Measurements from ENCODE around the gene PEX11B.

PEX11B gene, protein sequence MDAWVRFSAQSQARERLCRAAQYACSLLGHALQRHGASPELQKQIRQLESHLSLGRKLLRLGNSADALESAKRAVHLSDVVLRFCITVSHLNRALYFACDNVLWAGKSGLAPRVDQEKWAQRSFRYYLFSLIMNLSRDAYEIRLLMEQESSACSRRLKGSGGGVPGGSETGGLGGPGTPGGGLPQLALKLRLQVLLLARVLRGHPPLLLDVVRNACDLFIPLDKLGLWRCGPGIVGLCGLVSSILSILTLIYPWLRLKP

GRCh38 chr1:145918144-145918991, at the start of gene PEX11B:
Gene PEX11B (minus strand): TSS chr1:145918717. CDS start chr1:145918688, 29 bp downstream.
- peak; percentile 80 to 84 for DNase-seq (ENCODE audit: extremely low read depth in 1 of 2, low read depth in 1 of 2)

DNA sequence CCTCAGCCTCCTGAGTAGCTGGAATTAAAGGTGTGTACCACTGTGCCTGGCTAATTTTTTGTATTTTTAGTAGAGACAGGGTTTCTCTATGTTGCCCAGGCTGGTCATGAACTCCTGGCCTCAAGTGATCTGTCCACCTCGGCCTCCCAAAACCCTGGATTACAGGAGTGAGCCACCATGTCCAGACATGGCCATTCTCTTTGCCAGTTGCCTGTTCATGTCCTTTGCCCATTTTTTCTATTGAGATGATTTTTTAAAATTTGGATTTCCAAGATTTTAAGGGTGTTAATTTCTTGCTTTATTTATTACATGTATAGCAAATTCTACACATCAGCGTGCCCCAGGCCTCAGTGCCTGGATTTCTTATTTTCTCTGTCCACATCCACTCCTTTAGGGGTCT, 48.8 kb upstream of the PEX11B start:
- DNase-seq (ENCODE audit: extremely low read depth in 1 of 2, low read depth in 1 of 2), result no peak

GRCh38 chr1:145965119-145965744, 46.7 kb upstream of the PEX11B start:
- no peak for DNase-seq (ENCODE audit: extremely low read depth in 1 of 2, low read depth in 1 of 2)

DNA sequence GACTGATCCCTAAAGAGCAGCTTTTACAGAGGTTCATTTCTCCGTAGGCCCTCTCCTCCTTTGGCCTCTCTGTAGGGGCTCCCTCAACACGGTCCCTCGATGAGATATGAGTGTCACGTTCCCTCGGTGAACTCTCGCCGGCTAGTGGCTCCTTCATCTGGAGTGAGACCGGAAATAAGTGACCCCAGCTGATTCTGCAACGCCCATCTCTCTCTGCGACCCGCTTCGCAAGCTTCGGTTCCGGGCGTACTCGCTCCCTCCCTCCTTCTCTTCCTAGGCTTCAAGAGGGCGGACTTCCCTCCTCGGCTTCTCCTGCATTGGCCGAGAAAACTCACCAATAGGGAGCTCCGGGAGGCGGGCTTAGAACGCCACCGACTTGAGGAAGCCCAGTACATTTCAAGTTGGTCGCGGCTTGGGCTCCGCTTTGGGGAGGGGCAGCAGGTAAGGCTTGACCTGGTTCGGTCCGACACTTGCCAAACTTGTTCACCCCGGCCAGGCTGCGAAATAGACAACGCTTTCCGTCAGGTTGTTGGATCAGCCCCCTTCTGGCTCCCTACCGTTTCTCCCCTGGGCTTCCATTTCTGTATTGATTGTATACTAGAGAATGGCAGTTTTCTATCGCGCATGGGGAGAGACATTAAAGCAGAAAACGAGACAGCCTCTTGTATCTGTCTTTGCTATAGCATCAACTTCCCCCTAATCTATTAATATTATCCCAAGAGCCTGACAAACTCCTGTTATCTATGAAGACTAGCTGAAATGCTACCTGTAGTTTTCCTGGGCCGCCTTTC, 46.0 kb upstream of the PEX11B start, which contains the start of the genes ANKRD34A and POLR3GL:
Gene ANKRD34A (minus strand): TSS at position 248 of the 791 bp plus-strand sequence. CDS start 2,816 bp downstream, outside the sequence.
Gene POLR3GL (plus strand): TSS at position 363 of the 791 bp plus-strand sequence. CDS start 10,176 bp downstream, outside the sequence.
- DNase-seq (ENCODE audit: extremely low read depth in 1 of 2, low read depth in 1 of 2), result peak; percentile 81 to 94

DNA sequence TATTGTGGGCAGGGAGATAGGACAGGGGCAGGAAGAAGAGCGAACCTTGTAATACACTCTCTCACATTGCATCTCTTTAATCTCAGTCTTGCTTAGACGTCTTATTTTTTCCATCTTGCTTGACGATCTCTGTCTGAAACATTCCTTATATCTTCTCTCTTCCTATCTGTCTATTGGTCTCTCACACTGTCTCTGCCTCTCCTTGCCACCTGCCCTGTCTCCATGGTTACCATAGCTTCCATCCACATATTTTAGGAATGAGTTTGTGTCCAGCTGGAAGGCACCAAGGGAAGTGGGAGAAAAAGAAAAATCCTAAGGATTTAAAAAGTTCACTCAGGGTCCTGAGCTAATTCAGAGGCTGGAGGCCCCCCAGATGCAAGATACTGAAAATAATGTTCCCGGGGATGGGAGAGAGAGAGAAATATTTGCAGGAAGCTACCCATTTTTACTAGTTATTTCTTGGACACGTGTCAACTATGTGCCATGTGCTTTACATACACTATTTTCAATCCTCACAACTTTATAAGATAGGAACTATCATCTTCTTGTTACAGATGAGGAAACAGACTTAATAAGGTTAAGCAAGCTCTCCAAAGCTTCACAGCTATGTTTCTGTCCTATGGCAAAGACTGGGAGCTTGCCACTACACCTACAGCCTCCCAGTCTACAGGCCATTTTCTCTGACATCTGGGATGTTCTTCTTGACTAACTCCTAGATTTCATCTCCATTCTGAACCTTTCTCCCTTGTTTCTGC, 44.9 kb upstream of the PEX11B start:
- DNase-seq (ENCODE audit: extremely low read depth in 1 of 2, low read depth in 1 of 2), result no peak

GRCh38 chr1:145962157-145963102, 43.9 kb upstream of the PEX11B start:
- no peak for DNase-seq (ENCODE audit: extremely low read depth in 1 of 2, low read depth in 1 of 2)

DNA sequence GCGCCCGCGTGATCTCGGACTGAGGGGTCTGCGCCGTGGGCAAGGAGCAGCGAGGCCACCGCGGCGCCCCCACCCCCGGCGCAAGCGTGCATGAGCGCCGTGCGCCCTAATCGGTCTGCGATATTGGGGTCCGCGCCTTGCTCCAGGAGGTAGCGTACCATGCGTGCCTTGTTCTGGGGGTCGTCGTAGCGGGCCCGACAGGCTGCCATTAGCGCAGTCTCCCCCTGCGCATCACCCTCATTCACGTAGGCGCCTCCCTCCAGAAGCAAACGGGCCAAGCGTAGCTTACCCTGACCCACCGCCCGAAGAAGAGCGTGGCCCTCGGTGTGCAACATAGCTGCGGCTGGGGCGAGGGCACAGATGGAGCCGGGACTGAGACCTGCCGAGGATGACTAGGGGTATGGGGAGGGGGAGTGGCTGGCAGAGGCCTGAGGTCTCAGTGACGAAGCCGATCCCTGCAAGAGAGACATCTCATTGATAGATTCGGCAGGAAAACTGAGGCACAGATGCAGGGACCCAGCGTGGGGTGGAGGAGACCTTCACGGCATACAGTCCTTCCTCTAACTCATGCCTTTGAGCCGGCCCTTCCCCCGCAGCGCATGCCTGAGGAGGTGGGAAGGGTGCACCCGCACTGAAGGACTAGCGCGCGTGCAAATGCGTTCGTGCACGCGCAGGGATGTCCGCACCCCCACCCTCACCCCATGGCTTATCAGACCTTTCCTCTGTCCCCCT, 43.1 kb upstream of the PEX11B start:
- no peak for DNase-seq (ENCODE audit: extremely low read depth in 1 of 2, low read depth in 1 of 2)

DNA sequence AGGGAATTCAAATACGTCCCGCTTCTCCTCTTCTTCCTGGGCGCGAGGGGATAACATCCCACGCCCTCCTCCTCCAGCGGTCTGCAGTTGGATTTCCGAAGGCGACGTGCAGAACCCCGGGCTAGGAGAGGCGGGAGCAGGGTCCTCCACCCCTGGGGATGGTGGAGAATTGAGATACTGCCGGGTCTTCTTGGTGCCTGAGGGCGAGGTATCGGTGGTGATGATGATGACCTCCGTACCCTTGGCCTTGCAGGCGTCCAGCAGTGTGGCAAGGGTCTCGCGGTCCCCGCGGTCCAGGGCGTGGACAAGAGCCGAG, 42.5 kb upstream of the PEX11B start:
- DNase-seq (ENCODE audit: extremely low read depth in 1 of 2, low read depth in 1 of 2), result no peak

DNA sequence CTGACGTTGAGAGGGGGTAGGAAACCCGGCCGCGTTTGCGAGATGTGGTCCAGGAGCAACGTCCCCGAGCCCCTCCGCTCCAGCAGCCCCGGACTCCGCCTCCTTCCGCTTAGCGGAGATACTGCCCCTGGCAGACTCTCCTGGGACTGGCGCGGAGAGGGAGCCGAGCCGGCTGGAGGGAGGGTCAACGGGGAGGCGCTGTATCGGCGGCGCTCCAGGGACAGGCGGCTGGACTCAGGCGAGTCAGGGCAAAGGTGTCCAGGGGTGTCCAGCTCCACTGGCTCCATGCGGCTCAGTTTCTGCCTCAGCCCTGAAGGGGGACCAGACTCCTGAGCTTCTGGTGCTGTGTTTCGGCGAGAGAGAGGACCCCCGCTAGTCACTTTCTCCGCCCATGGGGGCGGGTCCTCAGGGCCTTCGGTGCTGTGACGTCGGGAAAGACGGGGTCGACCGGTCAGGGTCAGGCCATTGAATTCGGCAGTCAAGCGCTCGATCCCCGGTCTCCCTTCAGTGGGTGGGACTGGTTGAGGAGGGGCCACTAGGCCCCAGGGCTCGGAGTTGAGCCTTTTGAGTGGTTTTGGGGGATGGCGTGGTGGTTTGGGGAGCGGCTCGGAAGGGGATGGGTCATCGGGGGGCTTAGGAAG, 42.1 kb upstream of the PEX11B start:
- DNase-seq (ENCODE audit: extremely low read depth in 1 of 2, low read depth in 1 of 2), result no peak

DNA sequence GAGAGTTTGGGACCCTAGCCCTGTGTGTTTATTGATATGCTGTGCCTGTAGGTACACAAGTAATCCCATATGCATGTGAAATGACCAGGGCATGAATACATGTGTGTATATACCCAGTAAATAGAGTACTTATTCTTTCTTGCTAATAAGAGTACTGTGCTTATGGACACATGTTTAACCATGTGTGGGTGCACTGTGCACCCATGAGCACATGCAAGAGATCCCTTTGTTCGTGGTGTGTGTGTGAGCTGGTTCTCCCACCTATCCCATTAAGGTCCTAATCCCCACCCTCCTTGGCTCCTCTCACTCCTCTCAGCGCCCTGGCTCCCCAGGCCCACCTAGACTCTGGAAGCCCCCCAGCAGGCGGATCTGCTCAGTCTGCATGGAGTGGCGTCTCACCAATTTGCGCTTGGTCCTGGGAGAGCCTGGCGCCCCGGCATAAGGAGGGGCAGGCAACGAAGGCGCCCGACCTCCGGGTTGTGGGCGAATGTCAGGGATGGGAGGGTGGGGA, 41.5 kb upstream of the PEX11B start:
- no peak for DNase-seq (ENCODE audit: extremely low read depth in 1 of 2, low read depth in 1 of 2)

DNA sequence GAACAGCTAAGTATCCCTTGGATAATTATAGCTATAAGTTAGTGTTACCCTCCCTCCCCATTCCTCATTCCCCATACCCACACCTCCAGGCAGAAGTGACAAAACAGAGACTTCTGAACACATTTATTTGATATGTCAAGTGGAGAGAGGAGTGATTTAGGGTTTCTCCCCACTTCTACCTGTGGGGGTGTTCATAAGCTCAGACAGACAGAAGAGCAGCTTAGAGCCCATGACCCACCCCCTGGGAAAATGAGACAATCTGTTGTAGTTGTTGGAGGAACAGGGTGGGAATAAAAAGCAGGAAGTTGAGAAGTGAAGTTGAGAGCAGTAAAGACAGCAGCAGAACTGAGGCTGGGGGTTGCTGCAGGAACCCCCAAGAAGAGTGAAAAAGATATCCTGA, 40.8 kb upstream of the PEX11B start:
- DNase-seq (ENCODE audit: extremely low read depth in 1 of 2, low read depth in 1 of 2), result no peak

DNA sequence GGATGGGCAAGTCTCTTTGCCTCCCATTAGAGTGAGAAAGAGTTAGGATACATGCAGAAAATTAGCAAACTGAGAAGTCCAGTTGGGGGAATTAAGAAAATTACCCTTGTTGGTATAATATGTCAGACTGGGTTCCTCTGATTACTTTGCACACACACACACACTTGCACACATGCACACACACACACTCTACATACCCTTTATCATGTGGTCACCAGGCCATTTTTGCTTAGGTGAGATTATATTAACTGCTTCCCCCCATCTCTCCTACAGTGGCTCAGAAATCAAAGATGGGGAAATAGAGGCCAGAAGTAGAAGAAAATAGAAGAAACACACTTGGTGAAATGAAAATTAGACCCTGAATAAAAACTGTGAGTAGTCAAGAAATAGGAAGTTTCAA, 40.2 kb upstream of the PEX11B start:
- DNase-seq (ENCODE audit: extremely low read depth in 1 of 2, low read depth in 1 of 2), result no peak

- DNase-seq (ENCODE audit: extremely low read depth in 1 of 2, low read depth in 1 of 2), result peak; percentile 90 to 96
Observed at GRCh38 chr1:145957443-145958319, 39.2 kb upstream of the PEX11B start, which contains the start of gene LIX1L. Gene LIX1L (minus strand): TSS chr1:145958017. CDS start chr1:145957927, 90 bp downstream.

DNA sequence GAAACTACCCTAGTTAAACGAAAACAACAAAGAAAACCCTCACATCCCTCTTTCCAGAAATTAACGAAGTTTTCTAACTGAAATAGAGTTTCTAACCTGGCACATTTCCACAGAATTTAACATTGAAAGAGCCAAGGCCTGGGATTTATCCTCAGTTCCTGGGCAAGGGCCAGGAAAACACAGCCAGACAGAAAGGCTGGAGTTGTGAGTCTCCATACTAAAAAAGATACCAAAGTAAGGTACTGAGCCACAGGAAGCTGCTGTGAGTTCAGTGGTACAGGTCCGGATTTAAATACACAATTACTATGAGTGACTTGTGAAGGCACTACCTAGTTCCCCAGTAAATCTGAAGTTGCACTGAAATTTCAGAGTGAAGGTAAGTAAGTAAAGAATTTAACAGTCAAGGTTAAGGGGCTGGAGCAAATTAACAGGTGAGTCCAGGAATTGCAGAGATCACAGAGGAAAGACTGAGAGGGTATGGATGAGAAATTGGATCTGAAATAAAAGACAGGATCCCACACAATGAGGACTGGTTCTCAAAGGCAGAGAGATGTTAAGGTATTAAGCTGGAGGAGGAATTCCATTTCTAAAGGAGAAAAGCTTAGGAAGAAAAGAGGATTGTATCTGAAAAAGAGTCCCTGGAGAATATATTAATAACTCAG, 38.4 kb upstream of the PEX11B start:
- DNase-seq (ENCODE audit: extremely low read depth in 1 of 2, low read depth in 1 of 2), result no peak

DNA sequence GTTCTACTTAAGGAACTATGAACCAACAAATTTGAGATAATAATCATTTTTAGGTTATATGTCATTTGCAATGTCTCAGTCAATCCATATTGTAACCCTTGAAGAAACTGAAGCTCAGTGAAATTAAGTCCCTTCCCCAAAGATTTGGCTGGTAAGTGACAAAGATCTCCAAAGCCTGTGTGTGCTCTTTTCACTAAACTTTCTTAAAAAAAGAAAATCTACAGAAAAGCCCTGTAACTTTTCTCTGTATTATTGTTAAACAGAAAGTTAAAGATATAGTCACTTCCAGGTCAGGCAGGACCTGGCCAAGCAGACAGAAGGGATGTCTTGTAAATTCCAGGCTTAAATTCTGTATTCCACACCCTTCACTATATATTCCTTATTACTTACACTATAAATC, 37.8 kb upstream of the PEX11B start:
- no peak for DNase-seq (ENCODE audit: extremely low read depth in 1 of 2, low read depth in 1 of 2)

DNA sequence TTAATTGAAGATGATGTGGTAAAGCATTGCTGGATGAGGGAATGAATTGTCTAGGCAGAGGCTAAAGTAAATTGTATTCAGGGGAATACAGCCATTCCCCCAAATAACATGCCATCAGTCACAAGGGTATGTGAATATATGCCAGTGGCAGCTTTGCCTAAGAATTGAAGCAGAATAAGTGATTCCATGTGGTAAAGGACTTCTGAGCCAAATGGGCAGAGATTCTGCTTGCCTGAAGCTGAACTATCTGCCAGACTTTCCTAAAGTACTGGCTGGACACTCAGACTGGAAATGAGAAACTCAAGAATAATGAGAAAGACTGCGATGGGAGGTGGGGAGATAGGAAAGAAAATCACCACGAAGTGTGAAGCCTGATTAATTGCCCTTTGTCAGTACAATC, 36.9 kb upstream of the PEX11B start:
- DNase-seq (ENCODE audit: extremely low read depth in 1 of 2, low read depth in 1 of 2), result no peak

All from stimulated activated CD8-positive, alpha-beta memory T cell treated with anti-CD3 and anti-CD28 coated beads, Interleukin-7, amount 100 ng/mL, for 48 hours (primary cell).